GM10847 (cell line): ENCODE data around the gene SLC48A1.

Source experiments
- POLR2A ChIP-seq: IDR thresholded peaks from 2 replicates; pipeline ENCODE4 v1.6.1; 2011; ENCODE audit not compliant: insufficient read length; ENCODE audit errors: extremely low read depth

Gene SLC48A1

DNA sequence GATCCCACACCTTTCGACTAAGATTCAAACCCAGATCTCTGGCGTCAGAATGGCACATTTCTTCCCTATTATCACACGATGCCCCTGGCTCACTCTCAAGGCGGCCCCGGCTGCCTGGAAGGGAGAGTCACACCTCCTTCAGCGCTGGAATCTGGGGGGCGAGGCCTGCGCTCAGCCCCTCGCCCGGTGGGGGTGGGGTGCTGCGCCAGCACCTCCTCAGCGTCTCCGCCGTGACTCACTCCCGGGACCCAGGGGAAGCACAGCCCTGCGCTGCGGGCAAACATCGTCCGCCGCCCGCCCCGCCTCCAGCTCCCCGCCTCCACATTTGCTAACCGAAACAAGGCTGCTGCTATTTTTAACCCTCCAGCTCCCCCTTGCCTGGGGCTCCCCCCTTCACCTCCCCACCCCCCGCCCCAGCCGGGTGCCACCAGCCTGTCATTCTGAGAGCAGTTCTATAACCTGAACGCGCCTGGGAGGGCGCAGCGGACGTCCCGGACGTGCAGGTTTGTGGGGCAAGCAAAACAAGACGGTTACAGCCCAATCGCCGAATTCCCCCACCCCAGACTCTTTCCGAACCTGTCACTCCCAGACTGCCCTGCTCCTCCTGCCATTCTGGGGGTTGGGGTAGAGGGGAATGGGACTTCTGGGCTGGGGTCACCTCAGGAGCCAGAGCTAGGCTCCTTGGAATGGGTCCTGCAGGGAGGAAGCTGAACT is 39.9 kb downstream of the SLC48A1 start:
- TF ChIP-seq POLR2A, result no peak

DNA sequence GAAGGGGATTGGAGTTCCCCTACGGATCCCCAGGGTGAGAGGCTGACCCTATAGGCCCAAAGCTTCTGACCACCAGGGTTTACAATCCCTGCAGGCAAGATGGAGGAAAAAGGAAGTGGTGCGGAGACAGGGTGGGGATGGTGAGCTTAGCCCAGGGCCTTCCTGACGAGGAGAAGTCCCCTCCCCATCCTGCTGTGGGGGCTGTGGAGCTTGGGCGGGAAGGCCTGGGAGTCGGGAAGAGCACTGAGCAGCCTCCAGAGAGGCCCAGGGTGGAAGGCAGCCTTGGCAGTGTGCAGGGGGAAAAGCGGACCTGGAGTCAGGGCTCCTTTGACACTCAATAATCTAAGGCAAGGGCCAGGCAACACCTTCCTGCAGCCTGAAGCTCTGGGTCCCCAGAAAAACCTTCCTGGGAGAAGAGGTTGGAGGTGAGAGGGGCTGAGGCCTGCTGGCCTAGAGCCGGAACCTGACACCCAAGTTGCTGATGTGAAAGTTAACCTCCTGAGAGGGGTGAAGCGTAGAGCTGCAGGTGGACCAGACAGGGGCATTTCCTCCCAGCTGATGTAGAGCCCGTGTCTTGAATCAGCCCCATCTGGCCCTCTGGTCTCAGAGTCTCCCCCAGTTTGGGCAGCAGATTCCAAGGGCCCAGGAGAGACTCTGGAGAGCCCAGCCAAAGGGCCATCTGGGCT is 40.6 kb downstream of the SLC48A1 start:
- no peak for TF ChIP-seq POLR2A

DNA sequence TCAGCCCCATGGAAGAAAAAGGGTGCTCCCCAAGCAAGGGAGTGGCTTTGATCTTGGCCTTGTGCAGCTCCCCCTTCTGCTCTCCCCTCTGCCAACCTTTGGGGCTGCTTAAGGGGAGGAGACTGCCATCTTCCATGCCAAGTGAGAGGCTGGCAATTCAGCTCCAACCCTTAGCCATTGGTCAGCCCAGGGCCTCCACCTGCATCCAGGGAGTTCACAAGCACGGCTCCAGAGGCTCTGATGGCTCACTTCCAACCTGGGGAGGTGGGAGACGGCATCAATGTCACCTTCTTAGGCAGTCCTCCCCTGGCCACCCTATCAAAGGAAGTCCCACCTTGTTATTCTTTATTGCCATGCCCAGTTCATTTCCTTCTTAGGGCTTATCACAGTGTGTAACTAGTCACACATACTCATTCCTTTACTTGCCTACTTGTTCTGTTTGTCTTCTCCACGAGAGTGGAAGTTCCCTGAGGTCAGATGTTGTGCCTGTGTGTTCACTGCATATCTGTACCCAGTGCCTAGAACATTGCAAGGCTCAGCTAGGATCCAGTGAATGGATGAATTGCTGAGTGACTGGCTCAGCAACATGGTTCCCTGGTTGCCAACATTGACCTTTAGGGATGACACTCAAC is 41.6 kb downstream of the SLC48A1 start:
- TF ChIP-seq POLR2A, result no peak

DNA sequence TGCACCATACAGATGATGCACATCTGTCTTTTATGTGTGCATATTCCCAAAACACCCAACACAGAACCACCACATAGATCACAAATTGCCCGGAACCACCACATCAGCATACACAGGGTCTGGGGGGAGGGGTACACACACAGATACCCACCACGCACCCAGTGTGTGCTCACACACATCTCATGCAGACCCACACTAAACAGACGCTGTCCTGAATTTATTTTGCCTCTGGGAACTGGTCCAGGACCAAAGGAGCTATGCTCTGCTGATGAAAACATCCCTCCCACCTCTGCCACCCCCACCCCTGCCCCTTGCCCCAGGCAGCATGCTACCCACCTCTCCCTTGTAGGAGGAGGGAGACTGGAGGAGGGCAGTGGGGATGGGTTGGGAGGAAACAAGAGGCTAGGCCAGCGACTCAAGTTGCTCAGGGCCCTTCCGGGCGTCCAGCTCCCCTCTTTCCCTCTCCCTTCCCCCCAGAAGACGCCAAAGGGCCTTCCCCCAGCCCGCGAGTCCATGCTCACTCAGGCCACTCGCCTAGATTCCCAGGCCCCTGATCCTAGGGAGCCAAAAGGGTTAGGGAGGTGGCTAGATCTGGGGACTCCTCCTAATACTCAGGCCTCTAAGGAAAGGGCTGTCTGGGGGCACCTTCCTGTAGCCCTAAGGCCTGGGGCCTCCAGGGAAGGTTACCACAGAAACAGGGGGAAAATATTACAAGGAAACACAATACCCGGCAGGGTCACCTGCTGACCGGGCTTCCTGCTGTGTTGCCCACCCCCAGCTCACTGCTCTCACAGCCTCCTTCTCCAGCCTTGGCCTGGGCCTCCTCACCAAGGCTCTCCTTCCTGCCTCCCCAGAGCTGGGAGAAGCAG is 43.6 kb downstream of the SLC48A1 start:
- TF ChIP-seq POLR2A, result no peak

DNA sequence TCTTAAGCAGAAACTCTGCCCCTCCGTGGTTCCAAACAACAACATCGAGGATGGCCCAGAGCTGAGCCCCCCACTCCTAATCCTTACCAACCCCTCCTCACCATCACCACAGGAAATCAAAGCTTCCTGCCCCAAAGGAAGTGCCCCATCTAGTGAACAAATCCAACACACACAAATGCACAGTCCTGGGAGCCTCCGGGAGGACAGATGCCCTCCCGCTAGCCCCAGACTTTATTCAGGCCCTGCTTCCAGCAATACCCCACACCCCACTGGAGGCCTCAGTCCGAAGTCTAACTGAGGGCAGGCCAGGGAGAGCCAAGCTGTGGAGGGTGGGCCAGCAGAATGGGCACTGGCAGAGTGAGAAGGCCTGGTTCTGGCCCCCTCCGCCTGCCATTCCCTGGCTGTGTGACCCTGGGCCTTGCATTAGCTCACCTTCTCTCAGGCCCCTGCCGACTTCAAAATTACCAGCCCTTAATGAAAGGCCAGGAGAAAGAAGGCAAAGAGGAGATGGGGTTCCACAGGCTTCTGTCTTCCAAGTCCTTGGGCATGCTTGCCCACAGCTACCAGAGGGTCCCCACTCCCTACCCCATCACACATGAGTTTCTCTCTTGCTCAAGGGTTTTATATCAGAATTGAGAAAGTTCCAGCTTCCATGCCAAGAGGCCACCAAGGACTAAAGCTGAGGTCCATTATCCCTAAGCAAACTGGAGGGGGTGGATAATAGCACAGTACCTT is 44.4 kb downstream of the SLC48A1 start:
- TF ChIP-seq POLR2A, result no peak

DNA sequence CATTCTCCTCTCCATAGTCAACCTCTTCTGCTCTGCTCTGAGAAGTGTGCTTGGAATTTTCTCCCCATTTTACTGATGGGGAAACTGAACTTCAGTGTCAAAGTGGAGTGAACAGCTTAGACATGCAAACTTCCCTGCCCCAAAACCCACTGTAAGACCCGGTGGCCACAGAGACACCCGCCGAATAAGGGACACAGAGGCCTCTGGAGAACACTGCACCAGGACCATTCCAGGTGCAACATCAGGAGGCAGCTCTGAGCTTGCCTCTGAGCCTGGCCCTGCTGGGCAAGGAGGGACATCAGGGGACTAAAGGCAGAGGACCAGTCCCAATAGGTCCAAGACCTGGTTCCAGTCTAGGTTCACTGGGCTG is 45.0 kb downstream of the SLC48A1 start:
- no peak for TF ChIP-seq POLR2A

DNA sequence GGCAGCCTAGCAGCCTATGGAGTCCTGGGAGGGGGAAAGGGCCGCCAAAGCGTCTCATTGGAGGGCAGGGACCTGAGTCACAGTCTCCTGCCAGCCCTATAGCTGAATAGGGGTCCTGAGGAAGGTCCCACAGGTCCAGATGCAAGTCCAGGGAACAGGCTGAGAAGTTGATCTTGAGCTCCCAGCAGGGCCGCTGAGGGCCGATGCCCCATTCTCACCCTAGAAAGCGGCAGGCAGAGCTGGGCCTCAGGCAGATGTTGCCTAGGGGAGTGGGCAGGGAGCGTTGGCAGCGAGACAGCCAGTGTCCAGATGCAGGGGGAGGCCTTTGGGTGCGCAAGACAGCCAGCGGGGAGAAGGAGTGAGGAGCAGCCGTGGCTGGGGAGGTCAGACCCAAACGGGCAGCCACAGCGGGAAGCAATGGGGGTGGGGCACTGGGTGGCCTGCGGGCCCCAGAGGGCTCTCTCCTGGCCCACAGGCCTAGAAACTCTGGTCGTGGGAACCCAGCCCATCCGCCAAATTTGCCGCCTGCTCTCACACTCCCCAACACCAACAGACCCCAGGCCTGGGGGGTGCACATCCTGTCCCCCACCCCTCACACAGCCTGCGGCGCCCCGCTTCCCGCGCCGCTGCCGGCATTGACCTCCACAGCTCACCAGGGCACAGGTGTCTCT is 45.6 kb downstream of the SLC48A1 start:
- TF ChIP-seq POLR2A, result no peak

DNA sequence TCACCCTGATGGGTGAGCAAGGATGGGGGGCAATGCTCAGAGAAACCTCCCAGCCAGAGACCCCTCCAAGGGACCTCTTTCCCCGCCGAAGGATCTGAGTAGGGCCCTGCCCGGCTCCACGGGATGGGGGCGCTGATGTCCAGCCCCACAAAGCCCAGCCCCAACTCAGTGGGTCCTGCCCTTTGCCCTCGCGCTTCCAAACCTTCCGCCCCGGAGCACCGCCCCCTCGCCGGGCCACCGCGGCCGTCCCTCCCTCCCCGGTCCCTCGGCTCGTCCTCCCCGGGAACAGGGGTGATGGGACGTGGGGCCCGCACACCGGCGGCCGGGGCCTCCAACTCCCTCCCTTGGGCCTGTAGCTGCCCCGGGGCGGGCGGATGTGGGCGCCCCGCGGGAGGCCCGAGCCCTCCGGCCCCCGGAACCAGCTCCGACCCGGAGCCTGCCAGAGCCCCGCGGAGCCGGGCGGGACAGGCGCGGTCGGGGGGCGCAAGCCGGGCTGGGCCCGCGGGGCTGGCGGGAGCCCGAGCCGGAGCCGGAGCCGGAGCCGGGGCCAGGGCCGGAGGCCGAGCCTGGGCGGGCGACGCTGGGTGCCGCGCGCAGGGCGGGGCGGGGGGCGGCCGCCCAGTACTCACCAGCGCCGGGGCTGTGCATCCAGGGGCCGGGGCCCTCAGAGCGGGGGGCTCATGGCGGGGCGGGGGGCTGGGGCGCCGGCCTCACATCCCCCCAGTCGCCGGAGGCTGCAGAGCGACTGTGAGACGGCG is 46.3 kb downstream of the SLC48A1 start:
- no peak for TF ChIP-seq POLR2A

DNA sequence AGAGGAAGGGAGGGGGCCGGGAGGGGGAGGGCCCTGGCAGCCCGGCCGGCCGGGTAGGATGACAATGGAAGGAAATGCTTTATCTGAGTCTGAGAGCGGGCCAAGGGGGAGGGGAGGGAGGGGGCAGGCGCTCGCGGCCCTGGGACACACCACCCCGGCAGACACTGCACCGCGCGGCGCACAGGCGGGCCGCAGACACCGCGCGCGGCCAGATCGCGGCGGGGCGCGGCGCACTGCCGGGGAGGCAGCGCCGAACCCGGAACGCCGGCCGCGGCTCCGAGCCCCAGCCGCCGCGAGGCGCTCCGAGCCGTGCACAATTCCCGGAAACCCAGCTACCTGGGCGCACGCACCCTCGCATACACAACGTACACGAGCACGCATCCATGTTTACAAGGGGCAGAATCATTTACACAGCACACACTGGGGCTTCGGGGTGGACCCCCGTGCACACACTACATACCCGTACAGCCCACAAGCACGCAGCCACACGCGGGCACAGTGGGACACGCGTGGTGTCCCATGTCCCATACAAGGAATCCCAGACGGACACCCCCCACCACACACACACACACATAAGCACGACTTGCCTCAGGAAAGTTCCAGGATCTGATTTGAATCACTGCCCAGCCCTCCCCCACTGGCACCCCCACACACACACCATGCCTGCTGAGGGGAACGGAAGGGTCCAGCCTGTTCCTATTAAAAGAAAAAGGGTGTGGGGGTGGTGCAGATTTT is 47.0 kb downstream of the SLC48A1 start, which contains the start of gene HDAC7:
Gene HDAC7 (minus strand): TSS at position 8 of the 735 bp plus-strand sequence. CDS start 118 bp downstream, outside the sequence.
- TF ChIP-seq POLR2A, result no peak

DNA sequence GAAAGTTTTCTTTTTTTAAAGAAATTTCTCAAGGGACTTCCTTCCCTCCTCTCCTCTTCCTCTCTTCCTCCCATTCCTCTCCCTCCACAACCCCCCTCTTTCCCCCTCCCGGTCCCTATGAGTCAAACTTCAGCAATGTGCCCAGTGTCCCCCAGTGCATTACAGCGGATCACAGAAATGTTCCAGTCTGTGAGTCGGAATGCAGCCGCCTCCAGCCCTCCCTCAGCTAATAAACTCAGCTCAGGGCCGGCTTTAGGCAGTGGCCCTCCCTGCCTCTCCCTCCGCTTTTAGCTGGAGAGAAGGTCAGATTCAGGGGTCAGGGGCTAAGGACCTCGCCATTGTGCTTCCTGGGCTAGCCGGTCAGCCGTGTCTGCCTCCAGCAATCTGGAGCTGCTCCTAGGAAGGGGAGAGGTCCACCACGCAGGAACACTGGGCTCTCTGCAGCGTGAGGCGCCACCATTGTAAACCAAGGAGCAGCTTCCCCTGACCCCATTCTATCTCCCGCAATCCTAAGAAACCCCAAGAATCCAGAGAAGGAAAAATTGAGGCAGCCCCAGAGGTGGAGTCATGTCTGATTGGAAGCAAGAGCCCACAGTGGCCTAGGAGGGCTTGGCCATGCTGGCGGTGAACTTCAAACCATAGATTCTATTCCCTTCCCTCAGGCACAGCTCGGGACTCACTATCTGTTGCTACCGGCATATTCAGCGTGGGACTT is 47.8 kb downstream of the SLC48A1 start:
- no peak for TF ChIP-seq POLR2A

DNA sequence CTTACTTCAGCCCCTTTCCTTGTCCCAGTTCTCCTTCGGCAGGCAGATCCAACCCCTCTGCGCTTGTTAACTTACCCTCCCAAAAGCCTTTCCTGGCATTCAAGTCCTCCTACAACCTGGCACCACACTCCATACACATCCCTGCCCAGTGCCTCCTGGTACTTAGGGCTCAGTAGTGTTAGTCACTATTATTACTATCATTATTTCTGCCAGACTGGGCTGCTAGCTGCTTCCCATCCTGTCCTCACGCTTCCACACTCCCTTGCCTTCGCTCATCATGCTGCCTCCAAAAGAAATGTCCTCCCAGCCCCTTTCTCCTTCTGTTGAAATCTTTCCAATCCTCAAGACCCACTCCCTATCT is 48.3 kb downstream of the SLC48A1 start:
- no peak for TF ChIP-seq POLR2A

DNA sequence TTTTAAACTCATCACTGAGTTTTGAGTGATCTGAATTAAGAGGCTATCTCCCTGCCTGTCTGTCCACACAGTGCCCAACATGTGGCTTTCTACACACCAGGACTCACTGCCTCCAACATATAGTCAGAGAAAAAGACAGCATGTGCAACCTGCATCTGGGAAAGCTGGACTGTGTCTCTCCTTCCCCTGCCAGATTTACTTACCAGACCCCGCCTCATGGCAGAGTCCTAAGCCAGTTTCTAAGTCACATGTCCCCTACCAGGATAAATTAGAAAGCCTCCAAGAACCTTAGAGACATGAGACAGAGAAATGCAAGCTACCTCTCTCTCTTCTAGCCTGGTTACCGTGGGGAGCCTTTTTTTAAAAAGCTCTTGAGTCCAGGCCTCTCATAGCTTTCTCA is 49.4 kb downstream of the SLC48A1 start:
- TF ChIP-seq POLR2A, result no peak
